Small intestine (tissue), 7 donors: Measurements from ENCODE around the gene ANKS3. TPM values are rescaled to one million over a fixed set of nuclear protein-coding genes. Genes with fewer than 3 reads are reported as not detected.
"Not testable (repeated sequence)": the region's sequence is repeated elsewhere in the genome, so short reads cannot be mapped to it uniquely, and the experiment has no call there.

Experiments
- DNase-seq, 2 donors: peaks; one replicate each; pipeline versions ENCODE4 v3.0.0 to v3.0.0-alpha.2; 2013
- FAIRE-seq: peaks from 2 replicates; lab custom pipeline; 2012; peaks lifted over from hg19 to GRCh38; lab: Jason Lieb, UNC
- H3K27ac ChIP-seq, 3 donors: one replicate each; pipeline ENCODE4 v1.5.1; 2013; ENCODE audit warnings: low read length in 2 of 3, mild to moderate bottlenecking in 2 of 3, control low read depth in 1 of 3, inconsistent platforms in 1 of 3, low read depth in 1 of 3, moderate library complexity in 1 of 3
- H3K27me3 ChIP-seq, 3 donors: one replicate each; pipeline ENCODE4 v1.6.1; 2013; ENCODE audit warnings: low read length in 3 of 3, inconsistent platforms in 1 of 3; ENCODE audit not compliant: control insufficient read depth in 3 of 3, insufficient read depth in 3 of 3
- H3K36me3 ChIP-seq, 3 donors: one replicate each; pipeline ENCODE4 v1.6.1; 2013; ENCODE audit warnings: low read length in 3 of 3, inconsistent platforms in 1 of 3, low read depth in 1 of 3, mild to moderate bottlenecking in 1 of 3, moderate library complexity in 1 of 3; ENCODE audit not compliant: control insufficient read depth in 3 of 3, insufficient read depth in 2 of 3
- H3K4me1 ChIP-seq, 3 donors: one replicate each; pipeline ENCODE4 v1.6.1; 2013; ENCODE audit warnings: low read length in 2 of 3, inconsistent platforms in 1 of 3, low read depth in 1 of 3, mild to moderate bottlenecking in 1 of 3, moderate library complexity in 1 of 3; ENCODE audit not compliant: control insufficient read depth in 3 of 3, insufficient read depth in 2 of 3
- H3K4me3 ChIP-seq, 3 donors: one replicate each; pipeline ENCODE4 v1.5.1; 2013; ENCODE audit warnings: low read length in 3 of 3, control low read depth in 1 of 3, inconsistent platforms in 1 of 3, low read depth in 1 of 3, mild to moderate bottlenecking in 1 of 3, moderate library complexity in 1 of 3
- H3K9me3 ChIP-seq, 2 donors: one replicate each; pipeline ENCODE4 v1.6.1; 2013; ENCODE audit warnings: low read depth in 1 of 2, low read length in 1 of 2; ENCODE audit not compliant: control insufficient read depth in 2 of 2, insufficient read depth in 1 of 2
- WGBS, 3 donors: extraction: QIAGEN DNeasy Blood & Tissue Kit; methylation state at CpG; one replicate each; pipeline ENCODE4 v1.1.7; 2013; 5-methylcytosine and 5-hydroxymethylcytosine counted together
- polyA plus RNA-seq, 4 donors: library from polyadenylated mRNA; stranded (reverse) in 3 of 4; unstranded in 1 of 4; fragments of 200-250 nt in 3 of 4; fragments of 120-200 nt in 1 of 4; gene quantifications; one replicate each; pipeline versions ENCODE4 v1.2.1 to v1.2.3, GENCODE V29; 2013
- donor health status: healthy with polysubstance abuse.
- donor health status: control.
- donor health status: control.
- donor health status: Bipolar disorder and iron deficiency.
- donor health status: healthy.

The ANKS3 gene
- polyA plus RNA-seq, 4 donors, result 11.6 to 16.9 (median 13.8) TPM

- Histone ChIP-seq H3K4me1 (peaks cover 0 to 7% (median 0%) of the 10 kb centered on the region in 3 donors), H3K27ac (no peak overlapping the region), H3K4me3 (peak overlapping the region in 1 of 3 donors; percentile 18), H3K9me3 (no peaks in the 10 kb centered on the region), H3K36me3 (peaks cover 0 to 8% (median 0%) of the 10 kb centered on the region in 3 donors), H3K27me3 (no peaks in the 10 kb centered on the region)
- FAIRE-seq, result no peak
- 14 to 38% (median 32%) methylated on average over 14 of the region's 14 CpGs for WGBS, 3 donors
- peak; percentile 37 to 59 for DNase-seq
These were observed 9.3 kb upstream of the ANKS3 start for GRCh38 chr16:4743226-4743878.

- not testable (repeated sequence) for H3K36me3 ChIP-seq, H3K27me3 ChIP-seq, H3K9me3 ChIP-seq, FAIRE-seq, H3K4me3 ChIP-seq, H3K27ac ChIP-seq, DNase-seq
- H3K4me1 ChIP-seq, result peaks cover 0 to 12% (median 2%) of the 10 kb centered on the region in 3 donors
- 75 to 80% (median 78%) methylated on average over 5 of the region's 5 CpGs for WGBS, 3 donors
These were observed 4.3 kb upstream of the ANKS3 start for GRCh38 chr16:4738370-4738769.

DNA sequence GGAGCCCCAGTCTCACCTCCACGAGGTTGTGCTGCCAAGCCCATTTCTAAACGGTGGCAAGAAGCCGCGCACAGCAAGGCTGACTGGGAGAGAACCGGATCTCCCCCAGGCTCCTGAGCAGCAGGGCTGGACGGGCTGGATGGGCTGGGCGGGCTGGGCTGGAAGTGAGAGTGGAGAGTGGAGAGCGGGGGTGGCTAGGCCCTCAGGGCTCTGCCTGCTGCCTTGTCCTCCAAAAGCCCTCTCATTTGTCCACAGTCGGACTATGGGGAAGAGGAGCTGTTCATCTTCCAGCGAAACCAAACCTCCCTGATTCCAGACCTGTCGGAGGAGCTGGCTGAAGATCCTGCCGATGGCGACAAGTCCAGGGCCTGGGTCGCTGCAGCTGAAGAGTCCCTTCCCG, 3.5 kb upstream of the ANKS3 start:
- Histone ChIP-seq H3K9me3 (no peaks in the 10 kb centered on the region), H3K27me3 (no peaks in the 10 kb centered on the region), H3K4me3 (no peak overlapping the region), H3K27ac (no peak overlapping the region), H3K36me3 (no peaks in the 10 kb centered on the region), H3K4me1 (peaks cover 0 to 5% (median 2%) of the 10 kb centered on the region in 3 donors)
- DNase-seq, result no peak
- FAIRE-seq, result no peak
- 79 to 85% (median 81%) methylated on average over 14 to 15 of the region's 15 CpGs for WGBS, 3 donors

GRCh38 chr16:4736546-4736945, 2.5 kb upstream of the ANKS3 start:
- Histone ChIP-seq H3K4me1 (peaks cover 0 to 5% (median 2%) of the 10 kb centered on the region in 3 donors), H3K4me3 (no peak overlapping the region), H3K36me3 (peaks cover 0 to 4% (median 0%) of the 10 kb centered on the region in 3 donors), H3K9me3 (no peaks in the 10 kb centered on the region), H3K27me3 (no peaks in the 10 kb centered on the region), H3K27ac (no peak overlapping the region)
- 85 to 88% (median 86%) methylated on average over 4 of the region's 4 CpGs for WGBS, 3 donors
- FAIRE-seq, result no peak
- DNase-seq, result no peak

GRCh38 chr16:4734730-4735535, 862 bp upstream of the ANKS3 start:
- Histone ChIP-seq H3K27ac (peak overlapping the region in 2 of 3 donors; percentile 86 to 88), H3K9me3 (no peaks in the 10 kb centered on the region), H3K27me3 (no peaks in the 10 kb centered on the region), H3K36me3 (peaks cover 0 to 9% (median 0%) of the 10 kb centered on the region in 3 donors), H3K4me1 (peaks cover 0 to 5% (median 2%) of the 10 kb centered on the region in 3 donors), H3K4me3 (peak overlapping the region; percentile 73 to 93 (median 90))
- DNase-seq (peak; percentile 77 to 88), FAIRE-seq (no peak)
- WGBS, 3 donors, result 5 to 10% (median 6%) methylated on average over 34 to 38 of the region's 38 CpGs

- WGBS, 3 donors, result 1% methylated on average over 19 of the region's 19 CpGs
- FAIRE-seq, result no peak
- peak overlapping the region; percentile 73 to 93 (median 90) for H3K4me3 ChIP-seq
- peaks cover 0 to 5% (median 2%) of the 10 kb centered on the region in 3 donors for H3K4me1 ChIP-seq
- DNase-seq, result peak in 1 of 2 donors; percentile 15
- H3K27ac ChIP-seq, result peak overlapping the region in 2 of 3 donors; percentile 49 to 84
- no peaks in the 10 kb centered on the region for H3K9me3 ChIP-seq
- no peaks in the 10 kb centered on the region for H3K27me3 ChIP-seq
- H3K36me3 ChIP-seq, result peaks cover 0 to 17% (median 0%) of the 10 kb centered on the region in 3 donors
These were observed 366 bp downstream of the ANKS3 start for GRCh38 chr16:4733747-4734062.

DNA sequence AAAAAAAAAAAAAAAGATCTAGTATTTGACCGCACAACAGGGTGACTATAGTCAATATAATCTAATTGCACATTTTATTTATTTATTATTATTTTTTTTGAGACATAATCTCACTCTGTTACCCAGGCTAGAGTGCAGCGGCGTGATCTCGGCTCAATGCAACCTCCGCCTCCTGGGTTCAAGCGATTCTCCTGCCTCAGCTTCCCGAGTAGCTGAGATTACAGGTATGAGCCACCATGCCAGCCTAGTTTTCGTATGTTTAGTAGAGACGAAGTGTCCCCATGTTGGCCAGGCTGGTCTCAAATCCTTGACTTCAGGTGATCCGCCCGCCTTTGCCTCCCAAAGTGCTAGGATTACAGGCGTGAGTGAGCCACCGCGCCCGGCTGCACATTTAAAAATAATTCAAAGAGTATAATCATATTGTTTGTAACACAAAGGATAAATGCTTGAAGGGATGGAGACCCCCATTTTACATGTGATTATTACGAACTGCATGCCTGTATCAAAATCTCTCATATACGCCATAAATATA, 794 bp downstream of the ANKS3 start:
- peaks cover 0 to 21% (median 2%) of the 10 kb centered on the region in 3 donors for H3K36me3 ChIP-seq
- H3K4me1 ChIP-seq, result peaks cover 0 to 5% (median 2%) of the 10 kb centered on the region in 3 donors
- H3K9me3 ChIP-seq, result no peaks in the 10 kb centered on the region
- DNase-seq (peak in 1 of 2 donors; percentile 20), FAIRE-seq (no peak)
- WGBS, 3 donors, result 30 to 40% (median 31%) methylated on average over 17 of the region's 17 CpGs
- no peaks in the 10 kb centered on the region for H3K27me3 ChIP-seq
- peak overlapping the region; percentile 73 to 93 (median 90) for H3K4me3 ChIP-seq
- H3K27ac ChIP-seq, result no peak overlapping the region

- DNase-seq (no peak), FAIRE-seq (no peak)
- peaks cover 0 to under 1% (median 0%) of the 10 kb centered on the region in 3 donors for H3K4me1 ChIP-seq
- H3K27me3 ChIP-seq, result no peaks in the 10 kb centered on the region
- H3K36me3 ChIP-seq, result peaks cover 0 to 42% (median 3%) of the 10 kb centered on the region in 3 donors
- no peak overlapping the region for H3K27ac ChIP-seq
- H3K4me3 ChIP-seq, result no peak overlapping the region
- WGBS, 3 donors, result 93 to 96% (median 95%) methylated on average over 15 of the region's 15 CpGs
- H3K9me3 ChIP-seq, result no peaks in the 10 kb centered on the region
These were observed 4.2 kb downstream of the ANKS3 start for GRCh38 chr16:4729876-4730275.
